Brain pericyte (primary cell): Measurements from ENCODE around the gene UTP25.
"Not testable (repeated sequence)": the region's sequence is repeated elsewhere in the genome, so short reads cannot be mapped to it uniquely, and the experiment has no call there.

Experiments used
- DNase-seq: peaks from one replicate; pipeline ENCODE4 v3.0.0-alpha.2; 2012; ENCODE audit warnings: low read depth, low spot score

Gene UTP25

DNA sequence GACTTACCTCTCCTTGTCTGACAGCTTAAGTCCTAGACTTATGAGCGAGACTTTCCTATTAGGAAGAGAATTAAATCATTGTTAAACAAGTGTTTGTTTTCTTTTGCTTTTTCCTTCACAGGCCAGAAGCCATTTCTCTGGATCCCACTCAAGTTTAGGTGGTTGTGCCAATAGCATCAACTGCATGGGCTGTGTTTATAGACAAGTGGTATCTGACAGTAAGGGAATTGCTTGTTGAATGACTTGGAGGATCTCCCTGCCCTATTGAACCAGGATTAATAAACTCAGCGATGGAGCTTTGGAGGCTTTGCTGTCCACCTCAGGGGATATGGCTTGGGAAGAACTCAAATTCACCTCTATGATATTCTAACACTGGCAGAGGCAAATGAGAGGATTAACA lies 43.7 kb downstream of the UTP25 start:
- no peak for DNase-seq

DNA sequence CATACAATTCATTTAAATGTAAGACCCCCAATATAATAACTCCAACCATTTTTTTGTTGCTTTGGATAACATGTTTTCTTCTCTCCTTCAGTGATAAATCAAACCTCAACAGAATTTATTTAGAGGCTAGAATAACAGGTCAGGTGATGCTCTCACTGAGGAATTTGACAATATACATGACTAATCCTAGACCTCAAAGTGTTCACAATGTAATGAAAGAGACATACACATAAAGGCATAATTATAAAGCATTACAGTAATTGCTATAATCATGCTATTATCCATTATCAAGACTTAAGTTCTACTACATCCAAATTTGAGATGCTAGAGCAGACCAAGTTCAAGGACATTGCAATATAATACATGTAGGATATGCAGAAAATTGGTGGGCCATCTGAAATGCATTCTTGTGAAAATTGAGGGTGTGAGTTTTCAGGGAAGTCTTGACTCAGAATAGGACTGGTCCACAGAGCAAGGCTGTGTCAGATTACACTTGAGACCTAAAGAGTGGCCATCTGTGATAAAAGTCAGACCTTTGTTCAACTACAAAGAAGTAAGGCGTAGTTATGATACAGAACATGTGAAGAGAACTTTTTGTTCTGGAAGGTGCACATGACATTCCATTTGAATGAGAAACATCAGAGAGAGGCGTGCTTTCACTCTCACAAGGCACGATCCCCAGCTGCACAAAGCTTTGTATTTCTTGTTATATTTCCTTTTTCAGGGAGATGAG lies 45.5 kb downstream of the UTP25 start:
- DNase-seq, result no peak

DNA sequence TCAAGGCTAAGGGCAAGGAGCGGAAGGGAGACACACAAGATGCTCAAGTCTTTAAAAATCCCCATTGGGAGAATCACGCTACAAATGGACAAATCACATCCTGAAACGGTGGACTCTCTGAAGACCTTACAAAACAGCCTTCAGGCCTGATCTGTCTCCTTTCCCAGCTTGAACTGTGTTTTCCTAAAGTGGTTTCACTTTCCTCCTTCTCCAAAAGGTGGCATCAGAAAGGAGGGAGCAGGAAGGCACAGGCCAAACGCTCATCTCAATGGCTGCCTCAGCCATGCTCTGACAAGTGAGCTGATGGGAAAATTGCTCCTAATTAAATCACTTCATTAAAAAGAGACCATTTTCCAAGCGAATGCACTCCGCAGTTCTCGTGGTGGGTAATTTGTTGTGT lies 47.7 kb downstream of the UTP25 start:
- DNase-seq, result peak; percentile 86

DNA sequence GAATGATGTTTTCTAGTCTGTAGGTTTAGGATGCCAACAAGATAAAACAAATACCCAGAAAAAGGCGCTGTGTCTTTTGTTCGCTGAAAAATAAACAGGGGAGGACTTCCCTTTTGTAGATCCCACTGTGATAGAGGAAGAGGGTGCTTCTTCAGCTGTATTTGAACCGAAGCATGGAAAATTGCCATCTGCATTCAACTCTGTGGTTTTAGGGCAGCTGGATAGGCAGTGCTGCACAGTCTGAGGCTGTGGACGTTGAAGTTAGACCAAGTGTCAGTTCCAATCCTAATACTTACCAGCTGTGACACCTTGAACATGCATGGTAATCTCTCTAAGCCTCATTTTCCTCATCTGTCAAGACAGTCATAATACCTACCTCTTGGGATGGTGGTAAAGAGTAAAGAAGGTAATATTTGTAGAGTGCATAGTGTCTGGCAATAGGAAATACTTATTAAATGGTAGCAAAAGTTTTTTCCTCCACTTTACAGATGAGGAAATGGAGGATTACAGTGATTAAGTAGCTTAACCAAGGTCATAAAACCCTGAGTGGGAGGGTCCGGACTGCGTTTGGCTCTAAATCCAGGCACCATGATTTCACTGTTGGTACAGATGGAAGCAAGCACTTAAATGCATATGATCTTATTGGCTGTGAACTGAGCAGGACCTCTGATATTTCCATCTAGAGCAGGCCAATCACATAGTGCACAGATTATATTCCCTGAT lies 48.5 kb downstream of the UTP25 start:
- peak; percentile 66 for DNase-seq

DNA sequence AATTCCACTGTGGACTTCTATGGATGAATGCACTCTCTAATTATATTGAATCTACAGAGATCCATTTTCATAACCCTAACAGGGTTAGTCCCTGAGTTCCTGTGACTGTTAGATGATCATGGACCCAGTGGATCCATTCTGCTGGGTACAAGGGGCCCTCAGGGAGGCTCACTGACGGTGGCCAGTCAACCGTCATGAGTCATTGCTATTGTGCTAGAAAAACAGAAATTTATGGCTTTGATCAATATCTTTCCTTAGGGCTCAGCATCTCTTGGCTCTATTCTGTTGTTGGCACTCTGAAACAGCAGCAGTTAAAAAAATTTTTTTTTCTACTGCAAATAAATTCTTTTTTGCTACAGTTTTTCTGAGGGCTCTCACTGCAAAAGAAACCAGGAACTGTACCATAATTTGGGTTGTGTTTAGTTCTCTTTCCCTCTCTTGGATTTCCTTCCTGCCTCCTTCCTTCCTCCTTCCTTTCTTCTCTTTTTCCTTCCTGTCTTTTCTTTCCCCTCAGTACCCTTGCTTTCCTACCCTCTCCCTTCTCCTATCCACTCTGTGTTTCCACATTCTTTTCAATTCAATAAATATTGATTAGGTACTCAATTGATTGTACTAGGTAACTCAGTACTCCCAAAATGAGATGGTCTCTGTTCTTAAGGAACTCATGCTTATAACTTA lies 49.5 kb downstream of the UTP25 start:
- DNase-seq, result no peak

DNA sequence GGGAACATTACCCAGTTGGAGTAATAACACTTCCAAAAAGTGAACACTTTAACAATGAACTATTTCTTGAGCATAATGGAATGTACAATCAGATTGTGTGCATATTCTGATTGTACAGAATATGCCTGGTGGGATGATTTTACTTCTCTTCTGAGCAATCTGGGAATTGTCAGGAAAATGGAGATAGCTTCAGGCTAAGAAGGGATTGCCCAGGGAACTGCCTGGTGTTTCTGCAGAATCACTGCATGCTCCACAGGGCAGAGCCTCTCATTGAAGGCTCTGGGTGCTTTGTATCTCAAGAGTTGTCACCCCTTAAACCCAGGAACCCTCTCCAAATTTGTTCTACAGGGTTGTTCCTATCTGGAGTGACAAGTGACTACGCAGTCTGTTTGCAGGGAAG lies 51.2 kb downstream of the UTP25 start:
- no peak for DNase-seq

DNA sequence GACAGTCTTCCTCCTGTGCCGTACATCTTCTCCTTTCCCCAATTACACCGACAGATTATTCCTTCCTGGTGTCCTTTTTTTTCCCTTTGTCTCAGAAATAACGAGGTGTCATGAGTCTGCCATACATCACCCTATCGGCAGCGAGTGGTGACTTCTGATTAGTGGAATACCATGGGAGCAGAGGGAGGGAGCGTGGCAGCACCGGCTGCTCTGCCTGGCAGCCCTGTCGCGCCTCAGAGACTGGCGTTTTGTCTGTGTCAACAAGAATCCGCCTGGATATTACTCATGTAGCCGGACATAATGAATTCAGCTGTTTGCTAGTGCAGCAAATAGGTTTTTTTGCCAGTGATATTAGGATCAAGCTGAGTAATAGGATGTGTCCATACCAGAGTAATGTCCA lies 51.8 kb downstream of the UTP25 start:
- DNase-seq, result no peak

DNA sequence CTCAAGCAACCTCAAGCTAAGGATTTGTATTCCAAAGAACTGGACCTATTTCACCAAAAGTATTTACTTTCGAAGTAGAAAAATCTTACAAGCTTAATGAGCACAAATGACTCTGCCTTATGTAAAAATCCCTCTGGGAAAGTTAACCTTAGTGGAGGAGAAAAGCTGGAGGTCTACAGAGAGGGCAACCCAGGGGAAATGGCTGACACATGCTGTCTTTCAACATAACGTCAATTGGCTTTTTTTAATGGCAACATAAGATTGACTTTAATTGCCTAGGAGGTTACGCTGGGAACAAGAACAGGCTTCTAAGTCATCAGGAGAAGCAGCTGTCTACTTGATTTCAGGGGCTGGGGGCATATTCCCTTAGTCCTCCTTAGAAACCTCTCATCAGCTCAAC lies 52.3 kb downstream of the UTP25 start:
- DNase-seq, result no peak

DNA sequence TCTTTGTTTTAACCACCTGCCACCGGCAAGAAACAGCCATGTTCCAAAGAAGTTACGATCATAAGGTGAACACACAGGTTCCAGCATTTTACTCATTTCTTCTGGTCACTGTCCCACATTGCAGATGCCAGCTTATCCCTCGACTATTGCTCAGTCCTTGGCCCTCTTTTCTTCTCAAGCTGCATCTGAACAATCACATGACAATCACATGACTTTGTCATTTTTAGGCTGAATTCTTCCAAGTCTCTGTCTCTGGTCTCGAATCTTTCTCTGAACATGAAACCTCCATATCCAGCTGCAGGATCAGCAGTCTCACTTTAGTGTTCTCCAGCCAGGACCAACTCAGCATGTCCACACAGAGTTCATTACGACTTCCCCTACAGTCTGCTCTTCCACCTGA lies 53.8 kb downstream of the UTP25 start:
- DNase-seq, result no peak

DNA sequence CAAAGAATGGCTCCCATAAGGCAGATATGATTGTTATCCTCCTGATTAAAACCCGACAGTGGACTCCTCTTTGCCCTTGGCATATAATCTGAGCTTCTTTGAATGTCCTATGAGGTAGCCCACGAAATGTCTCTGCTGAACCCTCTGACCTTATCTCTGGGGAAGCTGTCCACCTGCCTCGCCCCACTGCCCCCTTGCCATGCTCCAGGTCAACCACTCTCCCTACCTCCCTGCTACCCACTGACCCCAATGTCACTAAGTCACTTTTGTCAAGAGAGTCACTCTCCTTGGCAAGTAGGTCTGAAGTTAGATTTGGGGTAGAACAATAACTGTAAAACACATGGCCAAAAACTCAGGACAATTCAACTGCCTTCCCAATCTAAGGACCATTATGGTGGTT lies 54.5 kb downstream of the UTP25 start:
- DNase-seq, result no peak

DNA sequence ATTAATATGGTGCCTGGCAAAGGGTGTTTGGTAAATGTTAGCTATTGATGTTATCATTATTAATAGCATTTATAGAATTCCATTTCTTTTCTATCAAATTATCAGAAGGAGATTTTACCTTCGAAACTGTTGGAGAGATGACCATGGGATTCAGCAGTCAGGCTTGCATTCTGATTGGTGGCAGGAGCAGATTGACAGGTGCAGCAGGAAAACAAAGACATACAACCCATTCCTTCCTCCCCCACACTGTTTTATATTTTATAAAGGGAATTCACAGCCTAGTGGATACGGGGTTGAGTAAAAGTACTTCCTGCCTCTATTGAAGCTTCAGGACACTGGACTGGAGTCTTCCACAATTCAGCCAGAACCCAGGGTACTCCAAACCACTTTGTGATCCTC lies 55.2 kb downstream of the UTP25 start:
- no peak for DNase-seq

DNA sequence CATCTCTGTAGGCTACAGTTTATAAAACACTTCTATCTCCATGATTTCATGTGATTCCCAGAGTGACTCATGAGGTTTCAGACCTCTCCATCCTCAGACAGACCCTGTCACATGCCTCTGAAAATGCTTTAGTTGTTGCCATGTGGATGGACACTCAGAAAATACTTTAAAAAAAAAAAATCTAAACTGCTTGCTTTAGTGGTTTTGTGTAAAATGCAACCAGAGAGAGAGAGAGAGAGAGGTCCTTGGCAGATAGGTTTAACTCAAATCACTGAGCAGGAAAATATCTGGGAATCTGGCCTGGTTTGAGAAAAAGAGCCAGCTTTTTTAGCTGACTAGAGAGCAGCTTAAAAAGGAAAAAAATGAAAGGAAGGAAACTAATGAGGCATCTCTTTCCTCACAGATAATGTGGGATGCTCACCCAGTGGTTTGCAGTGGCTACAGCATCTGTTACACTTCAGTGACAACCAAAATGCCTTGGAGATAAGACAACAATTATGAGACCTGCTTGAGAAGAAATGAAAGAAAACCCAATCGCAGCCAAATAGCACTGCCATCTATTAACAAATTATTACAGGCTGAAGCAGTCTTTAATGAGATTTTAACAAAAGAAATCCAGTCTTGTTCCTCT lies 55.7 kb downstream of the UTP25 start:
- DNase-seq, result no peak

DNA sequence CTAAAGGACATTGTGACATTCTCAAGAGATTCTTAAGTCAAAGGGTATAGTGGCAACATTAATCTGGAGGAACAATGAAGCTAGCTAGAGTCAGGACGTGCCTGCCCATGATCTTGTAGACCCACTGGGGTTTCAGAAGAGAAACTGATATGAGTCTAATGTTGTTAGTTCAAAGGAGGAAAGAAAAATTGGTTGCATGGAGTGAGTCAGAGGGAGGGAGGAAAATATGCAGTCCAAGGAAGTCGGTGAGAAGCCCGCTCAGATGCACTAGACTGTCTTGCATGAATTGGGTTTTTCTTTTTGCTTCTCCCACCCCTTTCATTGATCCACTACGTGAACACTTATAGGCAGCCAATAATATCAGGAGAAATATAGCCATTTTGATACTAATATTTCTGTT lies 56.5 kb downstream of the UTP25 start:
- no peak for DNase-seq

DNA sequence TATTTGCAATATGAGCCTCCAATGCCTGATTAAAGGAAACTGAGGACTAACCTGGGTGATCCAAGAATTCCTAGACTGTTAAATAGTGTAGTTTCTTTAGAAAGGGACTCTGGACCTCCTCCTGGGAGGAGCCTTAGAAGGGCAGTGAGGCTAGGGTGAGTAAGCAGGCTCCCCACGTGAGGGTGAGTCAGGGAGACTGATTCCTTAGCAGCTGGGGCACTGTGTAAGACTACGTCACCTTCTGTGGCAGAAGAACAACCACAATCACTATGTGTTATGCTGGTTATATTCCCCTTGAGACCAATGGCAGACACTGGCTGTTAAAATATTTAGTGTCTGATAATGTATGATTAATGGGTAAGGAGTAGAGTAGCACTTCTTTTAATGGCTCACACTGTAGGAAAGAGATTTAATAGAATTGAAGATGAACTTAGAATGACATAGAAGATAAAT lies 56.9 kb downstream of the UTP25 start:
- peak; percentile 91 for DNase-seq

DNA sequence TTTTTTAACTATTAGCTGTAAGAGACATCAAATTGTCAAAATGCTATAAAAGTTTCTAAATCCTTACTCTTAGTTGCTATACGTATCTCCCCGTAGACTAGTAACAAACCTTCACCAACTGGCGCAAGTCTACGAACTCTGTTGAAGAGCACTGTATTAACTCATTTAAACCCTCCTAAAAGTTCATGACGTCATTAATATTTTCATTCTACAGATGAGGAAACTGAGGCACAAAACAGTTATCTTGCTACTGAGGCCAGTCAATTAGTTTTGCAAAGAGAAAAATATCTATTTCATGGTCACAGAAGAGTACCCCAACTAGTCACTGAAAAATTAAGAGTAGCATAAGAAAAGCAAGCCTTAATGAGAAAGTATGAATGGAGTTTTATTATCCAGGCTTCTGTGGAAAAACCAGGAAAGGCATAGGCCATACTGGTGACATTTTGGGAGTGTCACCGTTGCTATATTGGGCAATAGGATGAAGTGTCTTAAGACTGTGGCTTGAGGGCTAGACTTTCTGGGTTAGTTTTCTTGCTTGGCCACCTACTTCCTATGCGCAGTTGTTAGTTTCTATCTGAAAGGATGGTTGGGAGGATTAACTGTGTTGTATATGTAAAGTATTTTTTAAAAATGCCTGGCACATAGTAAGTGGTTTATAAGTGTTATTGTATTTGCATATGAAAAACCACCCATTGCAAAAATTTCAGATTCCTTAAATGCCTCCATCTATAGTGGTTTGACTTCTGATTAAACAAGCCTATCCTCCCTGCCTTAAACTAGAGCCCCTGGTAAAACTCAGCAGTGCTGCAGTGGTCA lies 57.8 kb downstream of the UTP25 start:
- DNase-seq, result no peak

DNA sequence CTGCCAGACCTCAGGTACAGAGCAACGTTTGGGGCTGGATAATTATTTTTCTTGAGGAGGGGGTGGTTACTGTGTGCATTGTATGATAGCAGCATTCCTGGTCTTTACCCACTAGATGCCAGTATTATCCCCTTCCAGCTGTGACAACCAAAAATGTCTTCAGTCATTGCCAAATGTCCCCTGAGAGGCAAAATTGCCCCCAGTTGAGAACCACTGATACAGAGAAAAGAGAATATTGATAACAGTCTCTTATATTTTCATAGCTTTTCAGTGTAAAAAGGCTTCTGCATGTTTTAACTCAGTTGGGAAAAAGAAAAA lies 58.4 kb downstream of the UTP25 start:
- DNase-seq, result no peak

DNA sequence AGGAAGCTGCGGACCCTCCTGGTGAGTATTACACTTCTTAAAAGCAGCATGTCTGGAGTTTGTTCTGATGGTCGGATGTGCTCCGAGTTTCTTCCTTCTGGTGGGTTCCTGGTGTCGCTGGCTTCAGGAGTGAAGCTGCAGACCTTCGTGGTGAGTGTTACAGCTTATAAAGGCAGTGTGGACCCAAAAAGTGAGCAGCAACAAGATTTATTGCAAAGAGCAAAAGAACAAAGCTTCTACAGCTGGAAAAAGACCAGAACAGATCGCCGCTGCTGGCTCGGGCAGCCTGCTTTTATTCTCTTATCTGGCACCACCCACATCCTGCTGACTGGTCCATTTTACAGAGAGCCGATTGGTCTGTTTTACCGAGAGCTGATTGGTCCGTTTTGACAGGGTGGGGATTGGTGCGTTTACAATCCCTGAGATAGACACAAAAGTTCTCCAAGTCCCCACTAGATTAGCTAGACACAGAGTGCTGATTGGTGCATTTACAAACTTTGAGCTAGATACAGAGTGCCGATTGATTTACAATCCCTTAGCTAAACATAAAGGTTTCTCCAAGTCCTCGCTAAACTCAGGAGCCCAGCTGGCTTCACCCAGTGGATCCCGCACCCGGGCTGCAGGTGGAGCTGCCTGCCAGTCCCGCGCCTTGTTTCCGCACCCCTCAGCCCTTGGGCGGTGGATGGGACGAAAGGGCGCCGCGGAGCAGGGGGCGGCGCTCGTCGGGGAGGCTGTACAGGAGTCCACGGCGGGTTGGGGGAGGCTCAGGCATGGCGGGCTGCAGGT lies 60.7 kb downstream of the UTP25 start:
- DNase-seq, result not testable (repeated sequence)

DNA sequence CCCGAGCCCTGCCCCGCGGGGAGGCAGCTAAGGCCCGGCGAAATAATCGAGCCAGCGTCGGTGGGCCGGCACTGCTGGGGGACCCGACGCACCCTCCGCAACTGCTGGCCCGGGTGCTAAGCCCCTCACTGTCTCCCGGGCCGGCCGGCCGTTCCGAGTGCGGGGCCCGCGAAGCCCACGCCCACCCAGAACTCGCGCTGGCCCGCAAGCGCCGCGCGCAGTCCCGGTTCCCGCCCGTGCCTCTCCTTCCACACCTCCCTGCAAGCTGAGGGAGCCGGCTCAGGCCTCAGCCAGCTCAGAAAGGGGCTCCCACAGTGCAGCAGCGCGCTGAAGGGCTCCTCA lies 61.3 kb downstream of the UTP25 start:
- no peak for DNase-seq

DNA sequence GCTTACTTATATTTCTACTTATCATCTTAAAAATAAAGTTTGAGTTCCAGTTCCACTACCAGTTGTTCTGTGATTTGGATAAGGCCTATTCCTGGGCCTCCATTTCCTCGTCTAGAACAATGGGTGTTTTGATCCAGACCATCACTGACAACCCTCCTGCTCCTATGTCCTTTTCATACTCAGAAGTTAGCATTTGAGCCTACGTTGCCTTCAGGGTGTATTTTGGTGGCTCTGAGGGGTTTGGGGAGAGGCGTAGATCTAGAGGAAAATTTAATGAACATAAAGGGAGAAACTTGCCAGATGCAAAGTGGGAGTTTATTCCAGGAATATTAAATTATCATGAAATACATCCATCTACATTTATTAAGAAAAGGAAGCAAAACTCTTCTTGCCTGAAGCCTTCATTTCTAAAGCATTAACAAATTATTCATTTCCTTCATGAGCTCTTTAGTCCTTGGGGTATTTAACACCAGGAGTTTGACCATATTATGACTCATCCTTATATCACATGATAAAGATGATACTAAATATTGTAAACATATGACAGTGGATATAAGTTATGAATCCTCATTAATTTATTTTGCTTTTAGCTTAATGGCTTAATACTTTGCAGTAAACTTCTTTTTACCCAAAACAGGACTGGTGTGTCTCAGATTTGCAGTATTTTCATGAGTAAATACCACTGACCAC lies 63.0 kb downstream of the UTP25 start:
- no peak for DNase-seq

DNA sequence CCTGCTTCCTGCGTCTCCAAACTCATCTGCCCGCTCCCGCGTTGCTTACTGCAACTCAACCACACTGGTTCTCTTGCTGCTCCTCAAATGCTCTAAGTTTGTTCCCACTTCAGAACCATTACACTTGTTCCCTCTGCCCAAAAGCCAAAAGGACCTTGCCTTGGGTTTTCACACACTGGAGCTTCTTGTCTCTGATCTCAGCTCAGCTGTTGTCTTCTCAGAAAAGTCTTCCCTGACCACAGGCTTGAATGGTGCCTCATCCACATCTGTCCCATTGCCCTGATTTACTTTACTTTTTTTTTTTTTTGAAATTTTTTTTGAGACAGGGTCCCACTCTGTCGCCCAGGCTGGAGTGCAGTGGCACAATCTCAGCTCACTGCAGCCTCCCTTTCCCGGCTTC lies 66.0 kb downstream of the UTP25 start:
- no peak for DNase-seq
